CD14-positive monocyte (primary cell): Measurements from ENCODE around the gene MED20. TPM values are rescaled to one million over a fixed set of nuclear protein-coding genes. Genes with fewer than 3 reads are reported as not detected.

Source experiments
- DNase-seq, 3 donors: peaks; one replicate each; pipeline ENCODE4 v3.0.0-alpha.2; 2011 to 2022
- H2AFZ ChIP-seq: 2 replicates; pipeline ENCODE4 v1.6.0; 2012; ENCODE audit warnings: mild to moderate bottlenecking, low read depth, low read length, inconsistent platforms; ENCODE audit not compliant: insufficient read depth, poor library complexity, severe bottlenecking
- H3K27ac ChIP-seq, 2 donors: 1 replicate in 1 of 2; 2 replicates in 1 of 2; pipeline ENCODE4 v1.5.1; 2012 to 2013; ENCODE audit warnings: low read length in 2 of 2, control low read depth in 1 of 2, inconsistent platforms in 1 of 2, low read depth in 1 of 2, mild to moderate bottlenecking in 1 of 2
- H3K27me3 ChIP-seq, 2 donors: one replicate each; pipeline versions ENCODE4 v1.6.0 to v1.6.1; 2011 to 2013; ENCODE audit warnings: low read length in 2 of 2; ENCODE audit not compliant: control insufficient read depth in 2 of 2, insufficient read depth in 2 of 2
- H3K36me3 ChIP-seq, 2 donors: replicated peaks in 1 of 2; 1 replicate in 1 of 2; 2 replicates in 1 of 2; pipeline versions ENCODE4 v1.5.1 to v1.6.1; 2012 to 2013; ENCODE audit warnings: low read length in 2 of 2, control low read depth in 1 of 2, inconsistent platforms in 1 of 2, mild to moderate bottlenecking in 1 of 2; ENCODE audit not compliant: insufficient read depth in 2 of 2, control insufficient read depth in 1 of 2
- H3K4me1 ChIP-seq, 2 donors: 1 replicate in 1 of 2; 2 replicates in 1 of 2; pipeline versions ENCODE4 v1.5.1 to v1.6.1; 2012 to 2013; ENCODE audit warnings: low read length in 2 of 2, control low read depth in 1 of 2, inconsistent platforms in 1 of 2, mild to moderate bottlenecking in 1 of 2, moderate library complexity in 1 of 2; ENCODE audit not compliant: insufficient read depth in 2 of 2, control insufficient read depth in 1 of 2
- H3K4me2 ChIP-seq: replicated peaks from 2 replicates; pipeline ENCODE3; 2012; ENCODE audit warnings: low read length, moderate library complexity, mild to moderate bottlenecking; ENCODE audit not compliant: poor library complexity, severe bottlenecking; ENCODE audit errors: extremely low read depth
- H3K4me3 ChIP-seq, 3 experiments: fragments of 200-600 bp in 1 of 3; sonication (generic) in 1 of 3; replicated peaks in 1 of 3; 1 replicate in 2 of 3; 2 replicates in 1 of 3; pipeline ENCODE4 v1.5.1; 2011 to 2013; ENCODE audit warnings: low read length in 3 of 3, mild to moderate bottlenecking in 3 of 3, control low read depth in 2 of 3, low read depth in 2 of 3, inconsistent platforms in 1 of 3, moderate library complexity in 1 of 3
- H3K79me2 ChIP-seq: 2 replicates; pipeline ENCODE4 v1.6.0; 2012; ENCODE audit warnings: mild to moderate bottlenecking, control low read depth, inconsistent platforms, low read length, moderate library complexity; ENCODE audit not compliant: insufficient read depth
- H3K9ac ChIP-seq: 2 replicates; pipeline ENCODE4 v1.6.0; 2017; ENCODE audit warnings: low read length, mild to moderate bottlenecking; ENCODE audit not compliant: insufficient read depth, poor library complexity, severe bottlenecking
- H3K9me3 ChIP-seq, 2 donors: replicated peaks in 1 of 2; 1 replicate in 1 of 2; 2 replicates in 1 of 2; pipeline versions ENCODE4 v1.5.1 to v1.6.1; 2012 to 2013; ENCODE audit warnings: low read length in 2 of 2, control low read depth in 1 of 2; ENCODE audit not compliant: control insufficient read depth in 1 of 2, insufficient read depth in 1 of 2
- H4K20me1 ChIP-seq: 2 replicates; pipeline ENCODE4 v1.6.0; 2012; ENCODE audit warnings: mild to moderate bottlenecking, low read length, control low read depth, moderate library complexity; ENCODE audit not compliant: insufficient read depth
- H3K27ac Mint-ChIP-seq, 7 donors: one replicate each; pipeline ENCODE4 v1.8.0; 2020; ENCODE audit warnings: mild to moderate bottlenecking in 7 of 7, mixed read lengths in 7 of 7, moderate library complexity in 6 of 7, inconsistent platforms in 2 of 7
- H3K27me3 Mint-ChIP-seq, 3 donors: one replicate each; pipeline ENCODE4 v1.8.0; 2021 to 2022; ENCODE audit warnings: low read depth in 3 of 3, mild to moderate bottlenecking in 3 of 3, mixed read lengths in 3 of 3, moderate library complexity in 3 of 3, inconsistent platforms in 1 of 3
- H3K36me3 Mint-ChIP-seq, 2 donors: one replicate each; pipeline ENCODE4 v1.8.0; 2020; ENCODE audit warnings: mixed read lengths in 2 of 2, inconsistent platforms in 1 of 2, mild to moderate bottlenecking in 1 of 2
- H3K4me1 Mint-ChIP-seq: one replicate; pipeline ENCODE4 v1.8.0; 2020; ENCODE audit warnings: mild to moderate bottlenecking, mixed read lengths
- H3K4me3 Mint-ChIP-seq, 2 donors: one replicate each; pipeline ENCODE4 v1.8.0; 2020; ENCODE audit warnings: mild to moderate bottlenecking in 2 of 2, mixed read lengths in 2 of 2, moderate library complexity in 1 of 2
- H3K9me3 Mint-ChIP-seq, 7 donors: one replicate each; pipeline ENCODE4 v1.8.0; 2020 to 2022; ENCODE audit warnings: mixed read lengths in 7 of 7, mild to moderate bottlenecking in 6 of 7, moderate library complexity in 6 of 7, inconsistent platforms in 2 of 7
- WGBS: methylation state at CpG from one replicate; pipeline ENCODE4 v1.1.5; 2013; ENCODE audit warnings: missing lambda C conversion rate; ENCODE audit not compliant: insufficient coverage; 5-methylcytosine and 5-hydroxymethylcytosine counted together
- intact Hi-C, 2 donors: fragments of 100-400 bp; cut with micrococcal nuclease; formaldehyde crosslinking; loops; one replicate each; pipeline versions ENCODE4 v1.15.0 to v1.15.1; 2023
- polyA plus RNA-seq, 3 donors: library from polyadenylated mRNA; depleted of rRNA in 1 of 3; unstranded in 2 of 3; stranded (reverse) in 1 of 3; fragments of 300-500 nt in 2 of 3; fragments of >200 nt in 1 of 3; fragmentation: Illumina TruSeq in 2 of 3; gene quantifications; 1 replicate in 2 of 3; 2 replicates in 1 of 3; pipeline ENCODE4 v1.2.3, GENCODE V29; 2012 to 2021
- TF ChIP-seq, protein P1 (sequence below): fragments of 200-600 bp; IDR thresholded peaks from one replicate; pipeline ENCODE4 v1.8.0; 2022; ENCODE audit warnings: antibody characterized with exemption, mild to moderate bottlenecking

MED20 gene
- polyA plus RNA-seq, 3 donors, result 6.3 to 16.2 (median 13.6) TPM

DNA sequence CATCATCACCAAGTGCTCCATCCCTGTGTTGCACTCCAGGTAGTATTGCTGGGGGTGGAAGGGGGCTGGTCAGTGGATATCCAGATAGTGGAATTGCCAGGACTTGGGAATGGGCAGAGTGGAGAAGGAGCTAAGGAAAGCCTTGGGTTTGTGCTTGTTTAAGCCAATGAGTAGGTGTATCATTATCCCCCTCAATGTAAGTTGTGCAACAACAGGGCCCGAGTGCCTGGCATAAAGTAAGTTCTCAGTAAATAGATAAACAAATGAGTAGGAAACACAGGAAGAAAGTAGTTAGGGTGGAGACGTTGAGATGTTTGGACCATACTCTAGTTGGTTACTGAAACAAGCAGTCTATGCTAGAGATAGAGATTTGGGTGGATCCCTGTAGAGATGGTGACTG is 10.9 kb upstream of the MED20 start:
- H3K27me3 ChIP-seq, result no peaks in the 10 kb centered on the region
- peaks cover 0 to 4% (median 0%) of the 10 kb centered on the region in 3 donors for H3K27me3 Mint-ChIP-seq
- H3K27ac ChIP-seq, result peak overlapping the region in 1 of 2 donors; percentile 58
- H3K36me3 Mint-ChIP-seq, result peaks cover 72 to 86% of the 10 kb centered on the region in 2 donors
- H3K9me3 ChIP-seq, result no peaks in the 10 kb centered on the region
- H3K9me3 Mint-ChIP-seq, result no peaks in the 10 kb centered on the region
- H3K4me3 ChIP-seq, result no peak overlapping the region
- no peak for DNase-seq
- H4K20me1 ChIP-seq, result peaks cover 77% of the 10 kb centered on the region
- no peak overlapping the region for H3K9ac ChIP-seq
- H3K4me3 Mint-ChIP-seq, result no peak overlapping the region
- WGBS, result 71% methylated on average over 1 of the region's 2 CpGs
- peaks cover 26% of the 10 kb centered on the region for H3K4me1 Mint-ChIP-seq
- no peak overlapping the region for H3K4me2 ChIP-seq
- H3K4me1 ChIP-seq, result peaks cover 23 to 26% of the 10 kb centered on the region in 2 donors
- intact Hi-C loops, result loop anchor here in 1 of 2 donors (2.0 kb wide), 1 partner anchor 17 kb away; no protein-coding TSS in a partner anchor
- H3K79me2 ChIP-seq, result peaks cover 35% of the 10 kb centered on the region
- peak overlapping the region in 3 of 7 donors; percentile 39 to 77 (median 61) for H3K27ac Mint-ChIP-seq
- H3K36me3 ChIP-seq, result peaks cover 88 to 97% of the 10 kb centered on the region in 2 donors
- TF ChIP-seq, protein P1, sequence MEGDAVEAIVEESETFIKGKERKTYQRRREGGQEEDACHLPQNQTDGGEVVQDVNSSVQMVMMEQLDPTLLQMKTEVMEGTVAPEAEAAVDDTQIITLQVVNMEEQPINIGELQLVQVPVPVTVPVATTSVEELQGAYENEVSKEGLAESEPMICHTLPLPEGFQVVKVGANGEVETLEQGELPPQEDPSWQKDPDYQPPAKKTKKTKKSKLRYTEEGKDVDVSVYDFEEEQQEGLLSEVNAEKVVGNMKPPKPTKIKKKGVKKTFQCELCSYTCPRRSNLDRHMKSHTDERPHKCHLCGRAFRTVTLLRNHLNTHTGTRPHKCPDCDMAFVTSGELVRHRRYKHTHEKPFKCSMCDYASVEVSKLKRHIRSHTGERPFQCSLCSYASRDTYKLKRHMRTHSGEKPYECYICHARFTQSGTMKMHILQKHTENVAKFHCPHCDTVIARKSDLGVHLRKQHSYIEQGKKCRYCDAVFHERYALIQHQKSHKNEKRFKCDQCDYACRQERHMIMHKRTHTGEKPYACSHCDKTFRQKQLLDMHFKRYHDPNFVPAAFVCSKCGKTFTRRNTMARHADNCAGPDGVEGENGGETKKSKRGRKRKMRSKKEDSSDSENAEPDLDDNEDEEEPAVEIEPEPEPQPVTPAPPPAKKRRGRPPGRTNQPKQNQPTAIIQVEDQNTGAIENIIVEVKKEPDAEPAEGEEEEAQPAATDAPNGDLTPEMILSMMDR, result no peak
- H2AFZ ChIP-seq, result no peak overlapping the region

DNA sequence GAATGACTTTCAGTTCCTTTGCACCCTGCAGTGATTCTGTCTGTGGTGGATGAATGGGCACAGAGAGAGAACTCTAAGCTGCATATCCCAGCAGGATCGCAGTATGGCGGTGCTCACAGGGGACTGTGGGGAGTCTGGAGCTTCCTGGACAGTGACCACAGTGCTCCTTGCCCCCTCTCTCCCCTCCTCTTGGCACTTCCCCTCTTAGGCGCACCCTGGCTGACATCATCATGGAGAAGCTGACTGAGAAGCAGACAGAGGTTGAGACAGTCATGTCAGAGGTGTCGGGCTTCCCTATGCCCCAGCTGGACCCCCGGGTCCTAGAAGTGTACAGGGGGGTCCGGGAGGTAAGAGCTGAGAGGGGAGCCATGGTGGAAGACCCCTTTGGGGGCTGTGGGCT is 9.0 kb upstream of the MED20 start:
- peak overlapping the region in 4 of 7 donors; percentile 7 to 46 (median 34) for H3K27ac Mint-ChIP-seq
- H3K9ac ChIP-seq, result no peak overlapping the region
- no peak for DNase-seq
- no peaks in the 10 kb centered on the region for H3K9me3 ChIP-seq
- peaks cover 59% of the 10 kb centered on the region for H4K20me1 ChIP-seq
- H3K4me1 Mint-ChIP-seq, result peaks cover 7% of the 10 kb centered on the region
- H3K36me3 Mint-ChIP-seq, result peaks cover 62 to 74% of the 10 kb centered on the region in 2 donors
- H3K79me2 ChIP-seq, result peaks cover 26% of the 10 kb centered on the region
- no peak overlapping the region for H3K4me3 Mint-ChIP-seq
- whole genome bisulfite sequencing, result 58% methylated on average over 2 of the region's 6 CpGs
- H3K9me3 Mint-ChIP-seq, result no peaks in the 10 kb centered on the region
- peaks cover 70 to 85% of the 10 kb centered on the region in 2 donors for H3K36me3 ChIP-seq
- peaks cover 4 to 7% of the 10 kb centered on the region in 2 donors for H3K4me1 ChIP-seq
- no peak overlapping the region for H3K4me3 ChIP-seq
- TF ChIP-seq, protein P1, result no peak
- peaks cover 0 to 4% (median 0%) of the 10 kb centered on the region in 3 donors for H3K27me3 Mint-ChIP-seq
- H2AFZ ChIP-seq, result no peak overlapping the region
- intact Hi-C loops, result loop anchor here in 1 of 2 donors (2.0 kb wide), 1 partner anchor 19 kb away; no protein-coding TSS in a partner anchor
- no peaks in the 10 kb centered on the region for H3K27me3 ChIP-seq
- H3K27ac ChIP-seq, result peak overlapping the region in 1 of 2 donors; percentile 58
- no peak overlapping the region for H3K4me2 ChIP-seq
